Renal cortex interstitium (tissue), 11 donors: Measurements from ENCODE around the gene DR1. TPM values are rescaled to one million over a fixed set of nuclear protein-coding genes. Genes with fewer than 3 reads are reported as not detected.
A peak's percentile ranks its signal among the peaks of the same experiment; 100 is the strongest.
"Not testable (repeated sequence)": the region's sequence is repeated elsewhere in the genome, so short reads cannot be mapped to it uniquely, and the experiment has no call there.

Experiments used
- DNase-seq, 11 donors: peaks; one replicate each; pipeline ENCODE4 v3.0.0-alpha.2; 2013; ENCODE audit warnings: low read depth in 9 of 11, low spot score in 4 of 11; ENCODE audit errors: extremely low read depth in 1 of 11
- polyA plus RNA-seq, 3 donors: library from polyadenylated mRNA; unstranded; fragments of 120-200 nt; gene quantifications; one replicate each; pipeline ENCODE4 v1.2.1, GENCODE V29; 2013; ENCODE audit not compliant: insufficient read length in 3 of 3

DR1 gene
- polyA plus RNA-seq, 3 donors, result 59.0 to 62.4 (median 59.3) TPM

DNA sequence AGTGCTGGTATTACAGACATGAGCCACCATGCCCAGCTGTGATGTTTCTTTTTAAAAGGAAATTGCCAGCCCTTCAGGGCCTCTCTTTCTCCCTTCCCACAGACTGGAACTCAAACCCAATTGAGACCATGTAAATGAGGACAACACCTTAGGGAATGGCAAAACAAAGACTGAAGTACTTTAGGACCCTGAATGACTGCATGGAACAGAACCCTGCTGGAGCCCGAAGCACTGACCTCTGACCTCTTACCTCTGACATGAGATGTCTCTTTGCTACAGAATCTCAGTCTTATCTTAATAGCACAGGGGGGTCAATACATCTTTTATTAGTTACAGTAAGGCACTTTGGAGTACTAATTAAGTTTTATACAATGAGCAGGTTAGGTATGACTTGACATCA, 15.5 kb upstream of the DR1 start:
- no peak for DNase-seq

DNA sequence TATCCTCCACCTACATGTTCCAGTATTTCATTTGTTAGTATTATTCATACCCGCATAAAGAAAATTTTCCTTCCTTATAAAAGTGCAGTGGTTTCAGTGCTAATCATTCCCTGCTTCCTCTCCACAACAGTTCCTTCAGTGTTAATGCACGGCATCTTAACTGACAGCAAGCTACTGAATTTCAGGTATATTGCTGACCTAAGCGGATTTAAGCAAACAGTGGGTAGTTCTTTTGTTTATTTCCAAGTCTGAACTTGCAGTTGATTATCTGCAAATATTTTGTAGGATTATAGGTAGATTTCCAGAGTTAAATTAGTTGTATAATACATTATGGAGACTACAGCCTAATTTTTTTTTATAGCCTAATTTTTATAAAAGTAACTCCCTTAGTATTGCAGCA, 15.1 kb upstream of the DR1 start:
- no peak for DNase-seq

DNA sequence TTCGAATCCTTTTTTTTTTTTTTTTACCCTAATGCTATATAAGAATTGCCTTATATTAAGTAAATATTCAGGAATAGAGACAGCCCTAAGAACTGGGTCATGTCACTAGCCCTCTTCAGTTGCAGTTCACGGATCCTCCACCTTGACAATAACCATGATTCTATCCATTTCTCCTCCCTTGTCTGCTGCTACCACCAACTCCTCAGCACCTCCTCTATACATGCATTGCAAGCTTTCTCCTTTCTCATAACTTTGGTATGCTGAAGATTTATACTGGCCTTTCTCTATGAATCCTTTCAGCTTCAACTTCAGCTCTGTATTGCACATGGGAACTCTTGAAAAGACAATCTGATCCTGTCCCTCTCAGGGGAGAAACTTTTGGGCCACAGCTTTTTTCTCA, 14.3 kb upstream of the DR1 start:
- DNase-seq, result no peak

DNA sequence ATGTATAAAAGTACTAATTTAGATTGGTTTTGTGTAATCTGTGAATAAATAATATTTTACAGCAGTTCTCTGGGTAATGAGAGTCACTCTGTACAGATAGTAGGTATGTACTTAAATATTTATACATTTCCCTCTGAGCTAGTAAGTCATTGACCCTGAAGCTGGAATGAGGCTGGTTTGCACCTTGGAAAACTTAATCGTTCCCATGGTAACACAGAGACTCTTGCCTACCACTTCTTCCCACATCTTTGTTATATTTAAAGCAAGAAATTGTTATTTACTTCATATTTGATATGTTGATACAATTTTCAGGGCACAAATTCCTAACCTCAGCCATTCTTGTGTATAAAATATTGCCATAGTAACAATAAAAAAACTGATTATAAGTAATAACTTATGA, 13.3 kb upstream of the DR1 start:
- no peak for DNase-seq

DNA sequence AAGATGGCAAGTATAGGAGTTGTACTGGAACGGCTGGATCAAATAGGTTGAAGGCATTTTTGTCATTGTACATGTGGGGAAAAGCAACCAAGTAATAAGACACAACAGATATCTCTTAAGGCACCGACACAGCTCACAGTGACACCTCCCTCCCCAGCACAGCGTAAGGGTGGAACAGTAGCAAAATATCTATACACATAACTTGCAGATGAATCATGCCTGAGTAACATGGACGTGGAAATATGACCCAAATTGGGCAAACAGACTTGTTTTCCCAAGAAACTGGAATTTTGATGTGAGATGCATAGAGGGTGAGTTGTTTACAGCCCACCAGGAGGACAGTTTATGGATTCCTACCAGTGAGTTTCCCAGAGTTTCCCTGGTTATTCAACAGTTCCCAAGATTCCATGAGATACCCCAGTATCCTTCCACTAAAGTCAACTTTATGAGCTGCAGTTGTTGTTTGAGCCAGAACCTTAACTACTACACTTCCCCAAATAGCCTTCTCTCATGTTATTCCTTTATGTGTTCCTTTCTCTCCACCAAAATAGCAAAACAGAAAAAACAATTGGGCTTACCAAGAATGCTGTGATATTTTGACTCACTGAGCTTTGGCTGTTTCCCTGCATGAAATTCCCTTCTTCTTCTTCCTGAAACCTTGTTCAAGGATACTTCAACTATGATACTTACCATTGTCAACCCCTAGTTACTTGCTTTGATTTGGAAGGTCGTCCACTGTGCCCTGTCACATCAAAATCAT, 7.1 kb upstream of the DR1 start:
- DNase-seq, result no peak

DNA sequence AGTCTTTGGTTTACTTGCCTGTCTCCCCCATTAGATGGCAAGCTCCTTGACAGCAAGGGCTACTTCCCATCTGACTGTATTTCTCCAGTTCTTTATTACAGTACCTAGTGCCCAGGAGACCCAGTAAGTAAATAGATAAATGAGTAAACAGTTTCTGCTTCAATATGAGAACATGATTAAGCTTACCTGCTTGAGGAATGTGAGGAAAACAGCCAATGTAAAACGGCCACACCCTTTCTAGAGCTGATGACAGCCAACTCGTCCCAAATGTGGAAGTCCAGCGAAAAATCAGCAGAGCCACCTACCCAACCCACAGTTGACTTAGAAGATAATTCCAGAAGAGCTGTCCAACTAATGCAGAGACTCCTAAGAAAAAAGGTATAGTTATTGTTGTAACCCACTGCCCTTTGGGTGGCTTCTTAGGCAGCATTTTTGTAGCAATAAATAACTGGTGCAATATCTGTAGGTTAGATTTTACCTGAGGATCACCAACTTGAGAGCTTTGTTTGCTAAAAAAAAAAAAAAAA, 6.5 kb upstream of the DR1 start:
- no peak for DNase-seq

DNA sequence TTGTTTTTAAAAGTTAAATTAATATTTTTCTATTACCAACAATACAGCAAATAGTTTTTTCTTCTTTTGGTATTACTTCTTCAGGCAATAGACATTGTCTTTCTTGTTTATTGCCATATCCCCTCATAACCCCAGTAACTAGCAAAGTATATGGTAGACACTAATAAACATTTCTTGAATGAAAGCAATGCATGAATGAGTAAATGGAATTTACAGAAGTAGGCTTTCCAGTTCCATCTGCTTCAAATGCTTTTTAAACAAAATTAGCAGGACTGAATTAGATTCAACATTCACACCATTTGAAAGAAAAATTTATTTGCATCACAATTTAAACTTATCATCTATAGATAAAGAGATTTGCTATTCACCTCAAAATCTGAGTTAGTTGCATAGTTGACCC, 5.6 kb upstream of the DR1 start:
- DNase-seq, result no peak

DNA sequence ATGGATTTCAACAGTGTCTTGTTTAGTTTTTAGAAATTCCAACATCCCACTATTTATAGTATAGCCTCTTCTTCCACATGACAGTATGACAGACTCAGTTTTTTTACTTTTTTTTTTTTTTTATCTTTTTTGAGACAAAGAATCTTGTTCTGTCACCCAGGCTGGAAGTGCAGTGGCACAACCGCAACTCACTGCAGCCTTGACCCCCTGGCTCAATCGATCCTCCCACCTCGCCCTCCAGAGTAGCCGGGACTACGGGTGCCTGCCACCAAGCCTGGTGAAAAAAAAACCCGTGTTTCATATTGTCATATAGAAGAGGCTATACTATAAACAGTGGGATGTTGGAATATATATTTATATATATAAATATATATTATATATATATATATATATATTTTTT, 1.2 kb upstream of the DR1 start:
- no peak for DNase-seq

DNA sequence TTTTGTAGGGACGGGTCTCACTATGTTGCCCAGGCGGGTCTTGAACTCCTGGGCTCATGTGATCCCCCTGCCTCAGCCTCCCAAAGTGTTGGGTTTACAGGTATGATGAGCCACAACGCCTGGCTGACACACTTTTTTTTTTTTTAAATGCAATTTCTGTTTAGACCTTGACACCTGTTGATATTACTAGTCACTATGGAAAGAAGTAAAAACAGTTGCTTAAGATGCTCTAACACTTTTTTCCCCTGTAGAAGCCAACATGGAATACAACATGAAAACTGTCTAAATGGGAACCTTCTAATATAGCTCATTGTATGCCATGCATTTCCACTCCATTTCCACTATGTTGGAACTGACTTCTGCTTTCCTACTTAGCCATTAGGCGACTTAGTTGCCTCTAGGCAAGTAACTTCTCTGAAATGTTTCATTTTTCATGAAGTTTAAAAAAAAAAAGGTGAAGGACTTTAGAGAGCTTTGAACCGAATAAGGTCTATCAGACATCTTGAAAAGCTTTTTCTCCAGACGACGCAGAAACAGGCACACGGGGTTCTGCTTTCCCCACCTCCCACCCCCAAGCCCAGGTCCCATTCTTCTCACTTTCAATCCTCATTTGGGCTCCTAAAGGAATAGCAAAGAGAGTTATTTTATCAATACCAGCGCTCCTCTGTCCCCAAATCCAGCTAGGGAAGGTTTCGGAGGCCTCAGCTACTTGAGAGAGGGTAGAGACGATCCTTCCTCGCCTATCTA, 648 bp upstream of the DR1 start:
- DNase-seq, result peak in 1 of 11 donors; percentile 15

DNA sequence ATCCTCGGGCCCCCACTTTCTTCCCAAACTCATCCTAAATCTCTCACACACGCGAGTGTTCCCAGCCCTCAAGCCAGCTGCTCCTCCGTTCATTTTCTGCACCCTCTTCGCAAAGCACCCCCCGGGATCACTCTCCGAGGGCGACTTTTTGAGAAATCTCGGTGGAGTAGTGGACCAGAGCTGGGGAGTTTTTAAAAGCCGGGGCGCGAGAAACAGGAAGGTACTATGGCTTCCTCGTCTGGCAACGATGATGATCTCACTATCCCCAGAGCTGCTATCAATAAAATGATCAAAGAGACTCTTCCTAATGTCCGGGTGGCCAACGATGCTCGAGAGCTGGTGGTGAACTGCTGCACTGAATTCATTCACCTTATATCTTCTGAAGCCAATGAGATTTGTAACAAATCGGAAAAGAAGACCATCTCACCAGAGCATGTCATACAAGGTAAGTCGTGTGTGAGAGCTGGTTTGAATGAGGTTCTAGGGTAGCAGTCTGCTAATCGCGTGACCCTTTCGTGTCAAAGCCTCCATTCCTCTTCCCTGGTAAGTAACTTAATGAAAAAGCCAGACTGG, 800 bp downstream of the DR1 start:
- peak in 1 of 11 donors; percentile 24 for DNase-seq

DNA sequence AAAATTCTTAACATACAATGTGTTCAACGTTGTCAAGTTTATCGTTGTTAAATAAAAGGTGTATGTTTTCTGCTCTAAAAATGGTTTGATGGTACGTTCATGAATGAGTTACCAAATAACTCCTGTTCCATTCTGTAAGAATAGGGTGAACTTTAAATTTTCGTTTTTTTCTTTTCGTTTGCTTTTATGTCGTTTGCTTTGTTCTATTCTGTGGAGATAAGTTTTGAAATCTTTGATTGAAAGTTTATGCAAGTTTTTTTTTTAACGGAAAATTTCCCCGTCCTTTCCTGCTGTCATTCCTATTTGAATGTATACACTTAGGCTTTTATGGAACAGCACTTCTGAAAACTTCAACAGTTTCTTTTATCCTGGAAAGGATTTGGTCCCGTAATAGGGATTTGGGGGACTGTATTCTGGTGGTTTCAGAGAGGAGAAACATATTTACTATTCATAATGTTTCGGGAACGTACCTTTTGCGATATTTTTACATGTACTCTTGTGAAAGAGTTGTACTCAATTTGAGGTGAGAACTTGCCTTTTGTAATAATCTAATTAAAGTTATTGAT, 1.7 kb downstream of the DR1 start:
- DNase-seq, result no peak

DNA sequence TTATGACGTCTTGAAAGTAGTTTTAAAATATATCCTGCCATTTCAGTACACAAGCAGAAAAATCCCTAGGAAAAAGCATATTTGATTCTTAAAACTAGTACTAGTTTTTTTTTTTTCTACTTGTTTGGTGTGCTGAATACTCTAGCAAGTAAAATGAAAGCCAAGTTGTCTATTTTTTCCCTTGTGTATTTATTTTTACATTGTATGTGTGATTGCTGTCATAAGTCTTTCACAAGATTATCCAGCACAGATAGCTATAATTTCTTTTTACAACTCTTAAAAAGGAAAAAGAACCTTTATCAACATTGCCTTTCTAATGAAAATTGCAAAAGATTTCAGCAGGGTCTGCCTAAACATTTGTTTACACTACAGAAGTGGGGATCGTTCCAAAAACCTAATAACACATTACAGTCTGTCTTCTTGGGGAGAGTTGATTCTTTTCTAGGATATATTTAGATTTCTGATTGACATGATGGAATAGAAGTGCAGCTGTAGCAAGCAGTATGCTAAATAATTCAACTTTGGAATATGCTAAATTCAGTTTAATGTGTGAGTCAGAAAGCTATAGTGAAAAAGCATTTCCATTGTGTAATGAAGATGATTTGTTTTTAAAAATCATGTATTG, 2.5 kb downstream of the DR1 start:
- no peak for DNase-seq

DNA sequence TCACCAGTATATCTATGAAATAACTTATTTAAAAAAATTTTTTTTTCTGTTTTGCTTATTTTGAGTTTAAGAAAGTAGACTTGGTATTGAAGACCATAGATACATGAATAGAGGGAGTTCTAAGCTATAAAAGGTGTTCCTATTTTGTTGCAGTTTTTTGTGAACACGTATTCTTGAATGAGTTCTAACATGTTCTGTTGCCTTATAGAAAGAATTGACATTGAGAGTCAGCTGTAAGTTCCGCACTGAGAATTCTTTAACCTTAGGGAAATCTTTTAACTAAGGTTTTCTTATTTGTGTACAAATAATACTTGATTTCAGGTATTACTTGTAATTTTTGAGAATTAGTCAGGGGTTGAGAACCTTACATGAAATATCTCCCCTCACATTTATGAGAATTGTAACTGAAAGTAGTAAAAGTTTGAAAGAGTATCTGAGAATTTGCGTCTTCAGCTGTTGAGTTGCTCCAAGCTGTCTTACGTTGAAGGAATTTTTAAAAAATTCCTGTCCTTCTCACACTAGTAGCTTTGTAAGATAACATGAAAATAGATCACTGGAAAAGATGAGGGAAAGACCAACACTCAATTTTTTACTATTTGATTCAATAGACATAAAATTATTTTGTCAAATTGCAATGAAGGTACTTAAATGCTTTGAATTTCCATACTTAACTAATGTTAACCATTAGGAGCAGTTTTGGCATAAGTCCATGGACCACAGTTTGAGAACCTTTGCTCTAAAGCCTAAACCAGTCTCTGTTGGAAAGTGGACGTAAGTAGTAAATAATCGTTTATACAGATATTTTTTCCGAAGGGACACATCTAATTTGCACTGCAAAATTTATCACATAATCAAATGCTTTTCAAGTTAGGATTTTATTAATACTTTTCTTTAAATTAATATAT, 3.8 kb downstream of the DR1 start:
- no peak for DNase-seq

DNA sequence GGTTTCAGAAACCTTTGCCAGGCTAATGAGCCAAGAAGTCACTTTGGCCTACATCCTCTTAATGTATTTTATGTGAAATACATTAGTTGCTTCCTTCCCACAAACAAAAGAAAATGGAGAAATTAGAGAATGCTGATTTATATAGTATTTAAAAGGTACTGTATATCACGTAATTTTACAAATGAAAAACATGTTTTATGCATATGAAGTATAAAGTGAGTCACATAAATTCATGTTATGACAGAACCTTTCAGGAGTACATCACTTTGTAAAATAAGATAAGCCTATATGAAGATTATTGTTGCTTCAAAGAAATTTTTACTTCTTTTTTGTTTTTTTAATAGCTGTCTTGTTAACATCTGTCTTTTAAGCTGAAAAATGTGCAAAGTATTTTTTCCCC, 4.6 kb downstream of the DR1 start:
- no peak for DNase-seq

DNA sequence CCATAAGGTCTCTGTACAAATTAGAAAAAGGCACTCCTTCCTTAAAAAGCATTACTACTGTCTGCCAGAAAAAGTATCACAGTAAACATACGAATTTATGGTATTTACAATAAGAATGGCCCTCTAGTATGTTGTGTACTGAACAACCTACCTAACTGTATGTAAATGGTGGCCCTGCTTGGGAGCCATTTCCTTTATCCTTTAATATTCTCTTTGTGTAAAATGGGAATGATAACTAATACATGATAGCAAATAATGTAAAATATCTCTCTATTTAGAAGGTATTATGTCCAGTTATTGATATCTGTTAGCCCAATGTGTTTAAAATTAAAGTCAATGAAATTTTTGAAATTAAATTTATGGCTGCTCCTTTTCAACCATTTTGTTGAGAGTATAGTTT, 5.2 kb downstream of the DR1 start:
- no peak for DNase-seq

DNA sequence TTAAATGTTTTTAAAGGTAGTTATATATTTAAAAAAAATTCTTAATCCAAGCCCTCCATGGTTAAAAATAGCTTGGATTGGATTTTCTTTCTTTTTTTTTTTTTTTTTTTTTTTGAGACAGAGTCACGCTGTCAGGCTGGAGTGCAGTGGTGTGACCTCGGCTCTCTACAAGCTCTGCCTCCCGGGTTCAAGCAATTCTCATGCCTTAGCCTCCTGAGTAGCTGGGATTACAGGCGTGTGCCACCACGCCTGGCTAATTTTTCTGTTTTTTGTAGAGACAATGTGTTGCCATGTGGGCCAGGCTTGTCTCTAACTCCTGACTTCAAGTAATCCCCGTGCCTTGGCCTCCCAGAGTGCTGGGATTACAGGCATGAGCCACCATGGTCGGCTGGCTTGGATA, 5.6 kb downstream of the DR1 start:
- not testable (repeated sequence) for DNase-seq

DNA sequence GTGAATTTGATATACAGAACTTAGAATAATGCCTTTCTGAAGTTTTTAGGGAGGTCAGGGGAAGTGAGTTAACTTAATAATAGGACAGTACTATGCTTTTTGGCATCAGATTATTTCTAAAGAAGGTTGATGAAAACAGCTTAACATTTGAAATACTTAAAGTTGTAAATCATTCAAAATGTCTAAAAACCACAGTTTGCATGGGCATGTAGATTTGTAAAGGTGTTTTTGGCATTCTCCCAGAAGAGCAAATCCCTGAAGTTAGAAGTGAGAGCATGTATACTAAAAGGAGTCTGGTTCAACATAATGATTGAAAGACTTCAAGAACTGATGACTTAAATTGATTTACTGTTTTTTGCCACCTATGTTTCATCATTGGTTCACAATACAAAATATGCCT, 6.7 kb downstream of the DR1 start:
- DNase-seq, result no peak

DNA sequence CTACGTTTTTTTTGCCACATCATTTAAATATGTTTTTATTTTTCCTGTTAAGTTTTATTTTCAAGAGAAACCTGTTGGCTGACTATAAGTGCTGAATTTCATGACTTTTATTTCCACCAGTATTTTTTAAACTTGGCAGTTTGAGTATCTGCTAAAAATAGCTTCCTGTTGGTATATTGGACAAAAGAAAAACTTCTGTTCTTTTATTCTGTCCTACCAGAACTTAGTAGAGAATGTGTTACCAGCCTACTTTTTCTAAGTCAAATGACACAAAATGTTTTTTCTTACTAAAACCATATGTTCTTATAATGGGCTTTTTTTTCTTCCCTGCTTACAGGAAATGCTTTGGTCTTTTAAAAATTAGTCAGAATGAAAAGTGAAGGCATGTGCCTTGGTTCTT, 7.6 kb downstream of the DR1 start:
- peak in 1 of 11 donors; percentile 15 for DNase-seq

DNA sequence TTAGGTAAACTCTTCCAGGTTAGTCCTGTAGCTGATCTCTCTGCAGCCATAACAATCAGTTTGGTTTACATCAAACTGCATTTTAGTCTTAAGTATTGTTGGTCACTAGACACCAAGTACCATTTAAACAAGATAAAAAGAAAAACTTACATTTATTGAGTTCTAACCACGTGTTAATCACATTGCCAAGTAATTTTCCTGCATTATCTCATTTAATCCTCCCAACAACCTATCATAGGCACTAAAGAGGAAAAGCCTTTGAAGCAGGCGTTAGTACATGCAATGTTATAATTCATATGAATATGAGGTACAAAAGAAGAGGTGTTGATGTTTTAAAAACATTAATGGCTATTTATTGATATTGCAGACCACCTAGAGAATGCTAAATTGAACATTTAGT, 9.0 kb downstream of the DR1 start:
- no peak for DNase-seq
